ENCODE data around the gene ATP6AP1. TPM values are rescaled to one million over a fixed set of nuclear protein-coding genes. Genes with fewer than 3 reads are reported as not detected.

Gene ATP6AP1
- total and polyA plus RNA-seq, 9 of the 15 experiments (the other 6 are each of a cell fraction or from before 2014, with no cell fraction given), result 8.3 to 90.5 (median 52.9) TPM

DNA sequence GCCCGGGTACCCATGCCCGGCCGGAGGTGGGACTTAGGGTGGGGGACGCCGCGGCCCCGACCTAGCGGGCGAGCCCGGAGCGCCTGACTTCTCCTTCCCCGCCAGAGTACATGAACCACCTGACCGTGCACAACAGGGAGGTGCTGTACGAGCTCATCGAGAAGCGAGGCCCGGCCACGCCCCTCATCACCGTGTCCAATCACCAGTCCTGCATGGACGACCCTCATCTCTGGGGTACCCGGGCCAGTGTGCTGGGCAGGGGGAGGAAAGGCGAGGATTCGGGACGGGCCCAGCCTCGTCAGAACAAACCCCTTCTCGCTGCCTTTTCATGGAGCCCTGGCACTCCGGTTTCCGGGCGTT lies 16.5 kb upstream of the ATP6AP1 start:
- Histone ChIP-seq H3K36me3 (ENCODE audit: control insufficient read depth, insufficient read depth, low read length) (peaks cover 7% of the 10 kb centered on the region; the same call in 1 of the 3 replicates), H3K27me3 (ENCODE audit: control insufficient read depth in 2 of 2, insufficient read depth in 2 of 2, low read length in 2 of 2) (no peaks in the 10 kb centered on the region), H3K9ac (ENCODE audit: insufficient read depth in 1 of 2, low read depth in 2 of 2, low read length in 2 of 2) (peak overlapping the region; percentile 76 to 96), H3K27ac (ENCODE audit: extremely low read depth, low read depth, low read length) (peak overlapping the region; percentile 80), H3K79me2 (ENCODE audit: control insufficient read depth, insufficient read depth, low read length) (peaks cover 25% of the 10 kb centered on the region), H3K9me3 (replicated peaks; ENCODE audit: control insufficient read depth, insufficient read depth, low read depth, low read length) (no peaks in the 10 kb centered on the region), H3K9me1 (ENCODE audit: control insufficient read depth, insufficient read depth, low read length) (no peaks in the 10 kb centered on the region), H3K4me3 (peak overlapping the region; percentile 74), H4K20me1 (replicated peaks; ENCODE audit: control insufficient read depth, insufficient read depth, low read length) (no peaks in the 10 kb centered on the region), H2AFZ (ENCODE audit: low read depth, low read length) (peak overlapping the region; percentile 81), H3K4me2 (ENCODE audit: insufficient read depth, low read length) (peak overlapping the region; percentile 87), H3K4me1 (replicated peaks in 1 of 2; ENCODE audit: control insufficient read depth in 2 of 2, insufficient read depth in 2 of 2, low read length in 2 of 2) (peaks cover 13 to 46% of the 10 kb centered on the region in 2 experiments; a peak in 4 of 5 replicates)
- intact Hi-C loops (cut with micrococcal nuclease) (no loop called here), in situ Hi-C loops (cut with MboI) (no loop called here)
- WGBS (ENCODE audit: insufficient coverage, low coverage, missing lambda C conversion rate), result no CpG with 5 or more reads among the region's 29 CpGs
- BruUV-seq (replicated peaks), result no TSS peak
- FAIRE-seq (peak; percentile 71), ATAC-seq (peak; percentile 80), DNase-seq (ENCODE audit: extremely low read depth in 1 of 4, low spot score in 3 of 4) (peak in 3 of 4 experiments; percentile 62 to 79 (median 70))
- ChIA-PET CTCF (ENCODE audit: low intra/inter-chr PET ratio) (no interaction called here), POLR2A (interaction anchor here (0.5 to 5.0 kb wide), 8 partner anchors 9 to 485 kb away, joined by 3 to 85 read pairs (median 3); partner anchors contain the start of gene RPL10)
- TF ChIP-seq POLR2B (IDR thresholded peaks at IDR 0.05; ENCODE audit: low read depth, partially characterized antibody) (peak; percentile 16), RCOR1 (IDR thresholded peaks at IDR 0.05; ENCODE audit: borderline replicate concordance in 1 of 2, low read depth in 2 of 2, low read length in 2 of 2) (no peak), USF2 (CRISPR knock-in tag; IDR thresholded peaks at IDR 0.05) (peak; percentile 45), POLR2AphosphoS5 (IDR thresholded peaks at IDR 0.05; ENCODE audit: control insufficient read depth, insufficient read depth, low read depth, low read length) (peak; percentile 42; the same call in 1 of the 2 replicates), FOXK2 (conservative IDR thresholded peaks at IDR 0.05 in 1 of 2, IDR thresholded peaks at IDR 0.05 in 1 of 2; ENCODE audit: low read depth in 2 of 2) (peak in 1 of 2 experiments; percentile 22; a peak in 1 of 4 replicates), RFX7 (CRISPR knock-in tag; IDR thresholded peaks at IDR 0.05) (no peak), JUND (IDR thresholded peaks at IDR 0.05; ENCODE audit: borderline replicate concordance, low read depth, low read length) (no peak), JUND (tag; IDR thresholded peaks at IDR 0.05; ENCODE audit: borderline replicate concordance, low read depth, low read length) (no peak), TEAD4 (IDR thresholded peaks at IDR 0.05; ENCODE audit: low read length) (no peak), TEAD4 (CRISPR knock-in tag; IDR thresholded peaks at IDR 0.05; ENCODE audit: borderline replicate concordance) (no peak), ZNF239 (CRISPR knock-in tag; IDR thresholded peaks at IDR 0.05) (no peak), USF1 (CRISPR knock-in tag; IDR thresholded peaks at IDR 0.05) (peak; percentile 63), TOE1 (IDR thresholded peaks at IDR 0.05; ENCODE audit: borderline replicate concordance) (no peak), TOE1 (CRISPR knock-in tag; IDR thresholded peaks at IDR 0.05; ENCODE audit: borderline replicate concordance, low read depth) (no peak), ESRRA (IDR thresholded peaks at IDR 0.05; ENCODE audit: borderline replicate concordance, low read depth) (no peak), GABPA (tag; conservative IDR thresholded peaks at IDR 0.05; ENCODE audit: low read depth) (peak; percentile 8; the same call in 1 of the 2 replicates)
- TF ChIP-seq, protein P1, sequence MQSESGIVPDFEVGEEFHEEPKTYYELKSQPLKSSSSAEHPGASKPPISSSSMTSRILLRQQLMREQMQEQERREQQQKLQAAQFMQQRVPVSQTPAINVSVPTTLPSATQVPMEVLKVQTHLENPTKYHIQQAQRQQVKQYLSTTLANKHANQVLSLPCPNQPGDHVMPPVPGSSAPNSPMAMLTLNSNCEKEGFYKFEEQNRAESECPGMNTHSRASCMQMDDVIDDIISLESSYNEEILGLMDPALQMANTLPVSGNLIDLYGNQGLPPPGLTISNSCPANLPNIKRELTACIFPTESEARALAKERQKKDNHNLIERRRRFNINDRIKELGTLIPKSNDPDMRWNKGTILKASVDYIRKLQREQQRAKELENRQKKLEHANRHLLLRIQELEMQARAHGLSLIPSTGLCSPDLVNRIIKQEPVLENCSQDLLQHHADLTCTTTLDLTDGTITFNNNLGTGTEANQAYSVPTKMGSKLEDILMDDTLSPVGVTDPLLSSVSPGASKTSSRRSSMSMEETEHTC (IDR thresholded peaks at IDR 0.05), result 0 out of 2 replicates have a peak, but pooled peaks have one; percentile 22
- TF ChIP-seq, protein P2, sequence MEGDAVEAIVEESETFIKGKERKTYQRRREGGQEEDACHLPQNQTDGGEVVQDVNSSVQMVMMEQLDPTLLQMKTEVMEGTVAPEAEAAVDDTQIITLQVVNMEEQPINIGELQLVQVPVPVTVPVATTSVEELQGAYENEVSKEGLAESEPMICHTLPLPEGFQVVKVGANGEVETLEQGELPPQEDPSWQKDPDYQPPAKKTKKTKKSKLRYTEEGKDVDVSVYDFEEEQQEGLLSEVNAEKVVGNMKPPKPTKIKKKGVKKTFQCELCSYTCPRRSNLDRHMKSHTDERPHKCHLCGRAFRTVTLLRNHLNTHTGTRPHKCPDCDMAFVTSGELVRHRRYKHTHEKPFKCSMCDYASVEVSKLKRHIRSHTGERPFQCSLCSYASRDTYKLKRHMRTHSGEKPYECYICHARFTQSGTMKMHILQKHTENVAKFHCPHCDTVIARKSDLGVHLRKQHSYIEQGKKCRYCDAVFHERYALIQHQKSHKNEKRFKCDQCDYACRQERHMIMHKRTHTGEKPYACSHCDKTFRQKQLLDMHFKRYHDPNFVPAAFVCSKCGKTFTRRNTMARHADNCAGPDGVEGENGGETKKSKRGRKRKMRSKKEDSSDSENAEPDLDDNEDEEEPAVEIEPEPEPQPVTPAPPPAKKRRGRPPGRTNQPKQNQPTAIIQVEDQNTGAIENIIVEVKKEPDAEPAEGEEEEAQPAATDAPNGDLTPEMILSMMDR (IDR thresholded peaks at IDR 0.05 in 2 of 3, conservative IDR thresholded peaks at IDR 0.05 in 1 of 3; ENCODE audit: insufficient read depth in 2 of 3, low read depth in 1 of 3, low read length in 3 of 3), result no peak

Measured in K562 (cell line).